ENCODE data around the gene BTNL8.

- TF ChIP-seq, protein P1, sequence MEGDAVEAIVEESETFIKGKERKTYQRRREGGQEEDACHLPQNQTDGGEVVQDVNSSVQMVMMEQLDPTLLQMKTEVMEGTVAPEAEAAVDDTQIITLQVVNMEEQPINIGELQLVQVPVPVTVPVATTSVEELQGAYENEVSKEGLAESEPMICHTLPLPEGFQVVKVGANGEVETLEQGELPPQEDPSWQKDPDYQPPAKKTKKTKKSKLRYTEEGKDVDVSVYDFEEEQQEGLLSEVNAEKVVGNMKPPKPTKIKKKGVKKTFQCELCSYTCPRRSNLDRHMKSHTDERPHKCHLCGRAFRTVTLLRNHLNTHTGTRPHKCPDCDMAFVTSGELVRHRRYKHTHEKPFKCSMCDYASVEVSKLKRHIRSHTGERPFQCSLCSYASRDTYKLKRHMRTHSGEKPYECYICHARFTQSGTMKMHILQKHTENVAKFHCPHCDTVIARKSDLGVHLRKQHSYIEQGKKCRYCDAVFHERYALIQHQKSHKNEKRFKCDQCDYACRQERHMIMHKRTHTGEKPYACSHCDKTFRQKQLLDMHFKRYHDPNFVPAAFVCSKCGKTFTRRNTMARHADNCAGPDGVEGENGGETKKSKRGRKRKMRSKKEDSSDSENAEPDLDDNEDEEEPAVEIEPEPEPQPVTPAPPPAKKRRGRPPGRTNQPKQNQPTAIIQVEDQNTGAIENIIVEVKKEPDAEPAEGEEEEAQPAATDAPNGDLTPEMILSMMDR (IDR thresholded peaks at IDR 0.05; ENCODE audit: insufficient read depth, low read depth, low read length): peak; percentile 85
- TF ChIP-seq EZH2 (IDR thresholded peaks at IDR 0.05; ENCODE audit: insufficient read depth, low read length): no peak
These were observed 30.0 kb upstream of the BTNL8 start for GRCh38 chr5:180868960-180869359.
